ENCODE measurements around the gene CELF2.

The CELF2 gene

GRCh38 chr10:11023009-11023953 lies 5.6 kb downstream of the CELF2 start:
- Histone ChIP-seq H3K4me2 (ENCODE audit: insufficient read depth, low read length, poor library complexity, severe bottlenecking) (no peak overlapping the region), H2AK5ac (ENCODE audit: low read depth, low read length) (no peak overlapping the region), H3K23ac (ENCODE audit: low read depth, low read length, poor library complexity) (no peak overlapping the region), H2BK15ac (ENCODE audit: low read length) (no peak overlapping the region), H3K4me3 (ENCODE audit: low read length in 2 of 2) (no peak overlapping the region), H2BK5ac (ENCODE audit: low read length) (no peak overlapping the region), H2BK120ac (ENCODE audit: low read depth, low read length) (no peak overlapping the region), H3K79me1 (ENCODE audit: low read depth, low read length) (no peaks in the 10 kb centered on the region), H4K91ac (ENCODE audit: low read depth, low read length, poor library complexity) (no peak overlapping the region), H3K9ac (ENCODE audit: low read depth, low read length, poor library complexity) (no peak overlapping the region), H3K14ac (ENCODE audit: low read length) (no peak overlapping the region), H3K27me3 (ENCODE audit: control insufficient read depth in 3 of 3, insufficient read depth in 3 of 3, low read depth in 1 of 3, low read length in 3 of 3) (peaks cover 0 to 9% (median 0%) of the 10 kb centered on the region in 3 experiments), H3K27ac (replicated peaks; ENCODE audit: low read length) (no peak overlapping the region), H3K4ac (ENCODE audit: low read length) (no peak overlapping the region), H4K8ac (ENCODE audit: low read depth, low read length) (no peak overlapping the region), H2BK12ac (ENCODE audit: low read length) (no peak overlapping the region), H3K36me3 (replicated peaks in 1 of 2; ENCODE audit: control insufficient read depth in 2 of 2, insufficient read depth in 2 of 2, low read length in 2 of 2) (no peaks in the 10 kb centered on the region), H3K18ac (ENCODE audit: low read length) (no peak overlapping the region), H3K4me1 (ENCODE audit: control insufficient read depth in 2 of 2, insufficient read depth in 1 of 2, low read depth in 1 of 2, low read length in 2 of 2) (peaks cover 1 to 2% of the 10 kb centered on the region in 2 donors), H3K9me3 (replicated peaks in 1 of 2; ENCODE audit: control insufficient read depth in 2 of 2, insufficient read depth in 1 of 2, low read depth in 1 of 2, low read length in 2 of 2) (no peaks in the 10 kb centered on the region), H2AFZ (ENCODE audit: low read length) (no peak overlapping the region)
- WGBS, 2 donors (ENCODE audit: extremely low coverage in 2 of 2, insufficient read length in 2 of 2, insufficient replicate concordance in 1 of 2), result no CpG with 5 or more reads among the region's 10 CpGs
- DNase-seq (ENCODE audit: low spot score), result no peak

GRCh38 chr10:11024596-11024995 lies 6.9 kb downstream of the CELF2 start:
- Histone ChIP-seq H2BK120ac (ENCODE audit: low read depth, low read length) (no peak overlapping the region), H3K4me2 (ENCODE audit: insufficient read depth, low read length, poor library complexity, severe bottlenecking) (no peak overlapping the region), H3K14ac (ENCODE audit: low read length) (no peak overlapping the region), H4K91ac (ENCODE audit: low read depth, low read length, poor library complexity) (no peak overlapping the region), H3K36me3 (replicated peaks in 1 of 2; ENCODE audit: control insufficient read depth in 2 of 2, insufficient read depth in 2 of 2, low read length in 2 of 2) (no peaks in the 10 kb centered on the region), H2BK15ac (ENCODE audit: low read length) (no peak overlapping the region), H3K4ac (ENCODE audit: low read length) (no peak overlapping the region), H2BK12ac (ENCODE audit: low read length) (no peak overlapping the region), H4K8ac (ENCODE audit: low read depth, low read length) (no peak overlapping the region), H3K27ac (replicated peaks; ENCODE audit: low read length) (no peak overlapping the region), H3K4me1 (ENCODE audit: control insufficient read depth in 2 of 2, insufficient read depth in 1 of 2, low read depth in 1 of 2, low read length in 2 of 2) (peaks cover 0 to 2% of the 10 kb centered on the region in 2 donors), H2BK5ac (ENCODE audit: low read length) (no peak overlapping the region), H3K79me1 (ENCODE audit: low read depth, low read length) (no peaks in the 10 kb centered on the region), H2AK5ac (ENCODE audit: low read depth, low read length) (no peak overlapping the region), H3K27me3 (ENCODE audit: control insufficient read depth in 3 of 3, insufficient read depth in 3 of 3, low read depth in 1 of 3, low read length in 3 of 3) (no peaks in the 10 kb centered on the region), H3K4me3 (ENCODE audit: low read length in 2 of 2) (no peak overlapping the region), H2AFZ (ENCODE audit: low read length) (no peak overlapping the region), H3K9ac (ENCODE audit: low read depth, low read length, poor library complexity) (no peak overlapping the region), H3K23ac (ENCODE audit: low read depth, low read length, poor library complexity) (no peak overlapping the region), H3K18ac (ENCODE audit: low read length) (no peak overlapping the region), H3K9me3 (replicated peaks in 1 of 2; ENCODE audit: control insufficient read depth in 2 of 2, insufficient read depth in 1 of 2, low read depth in 1 of 2, low read length in 2 of 2) (no peaks in the 10 kb centered on the region)
- no CpG with 5 or more reads among the region's 1 CpG for WGBS, 2 donors (ENCODE audit: extremely low coverage in 2 of 2, insufficient read length in 2 of 2, insufficient replicate concordance in 1 of 2)
- DNase-seq (ENCODE audit: low spot score), result no peak

GRCh38 chr10:11025978-11026377 lies 8.3 kb downstream of the CELF2 start:
- no peak overlapping the region for H3K4me2 ChIP-seq (ENCODE audit: insufficient read depth, low read length, poor library complexity, severe bottlenecking)
- no peaks in the 10 kb centered on the region for H3K36me3 ChIP-seq (replicated peaks in 1 of 2; ENCODE audit: control insufficient read depth in 2 of 2, insufficient read depth in 2 of 2, low read length in 2 of 2)
- no peak overlapping the region for H3K23ac ChIP-seq (ENCODE audit: low read depth, low read length, poor library complexity)
- no peak overlapping the region for H3K9ac ChIP-seq (ENCODE audit: low read depth, low read length, poor library complexity)
- no peak overlapping the region for H2BK15ac ChIP-seq (ENCODE audit: low read length)
- no peak overlapping the region for H2BK5ac ChIP-seq (ENCODE audit: low read length)
- no peaks in the 10 kb centered on the region for H3K79me1 ChIP-seq (ENCODE audit: low read depth, low read length)
- no peaks in the 10 kb centered on the region for H3K27me3 ChIP-seq (ENCODE audit: control insufficient read depth in 3 of 3, insufficient read depth in 3 of 3, low read depth in 1 of 3, low read length in 3 of 3)
- H4K8ac ChIP-seq (ENCODE audit: low read depth, low read length), result no peak overlapping the region
- H3K4me1 ChIP-seq (ENCODE audit: control insufficient read depth in 2 of 2, insufficient read depth in 1 of 2, low read depth in 1 of 2, low read length in 2 of 2), result peaks cover 0 to 2% of the 10 kb centered on the region in 2 donors
- H2BK12ac ChIP-seq (ENCODE audit: low read length), result no peak overlapping the region
- H3K4me3 ChIP-seq (ENCODE audit: low read length in 2 of 2), result no peak overlapping the region
- no peak overlapping the region for H3K27ac ChIP-seq (replicated peaks; ENCODE audit: low read length)
- H3K9me3 ChIP-seq (replicated peaks in 1 of 2; ENCODE audit: control insufficient read depth in 2 of 2, insufficient read depth in 1 of 2, low read depth in 1 of 2, low read length in 2 of 2), result no peaks in the 10 kb centered on the region
- DNase-seq (ENCODE audit: low spot score), result no peak
- H3K14ac ChIP-seq (ENCODE audit: low read length), result no peak overlapping the region
- no peak overlapping the region for H2AK5ac ChIP-seq (ENCODE audit: low read depth, low read length)
- H3K18ac ChIP-seq (ENCODE audit: low read length), result no peak overlapping the region
- H4K91ac ChIP-seq (ENCODE audit: low read depth, low read length, poor library complexity), result no peak overlapping the region
- H2BK120ac ChIP-seq (ENCODE audit: low read depth, low read length), result no peak overlapping the region
- no peak overlapping the region for H3K4ac ChIP-seq (ENCODE audit: low read length)
- no peak overlapping the region for H2AFZ ChIP-seq (ENCODE audit: low read length)
- WGBS, 2 donors (ENCODE audit: extremely low coverage in 2 of 2, insufficient read length in 2 of 2, insufficient replicate concordance in 1 of 2), result no CpG with 5 or more reads among the region's 7 CpGs

GRCh38 chr10:11026773-11027172 lies 9.1 kb downstream of the CELF2 start:
- no CpG with 5 or more reads among the region's 7 CpGs for WGBS, 2 donors (ENCODE audit: extremely low coverage in 2 of 2, insufficient read length in 2 of 2, insufficient replicate concordance in 1 of 2)
- Histone ChIP-seq H3K9ac (ENCODE audit: low read depth, low read length, poor library complexity) (no peak overlapping the region), H2BK120ac (ENCODE audit: low read depth, low read length) (no peak overlapping the region), H3K4me1 (ENCODE audit: control insufficient read depth in 2 of 2, insufficient read depth in 1 of 2, low read depth in 1 of 2, low read length in 2 of 2) (peaks cover 0 to 2% of the 10 kb centered on the region in 2 donors), H3K23ac (ENCODE audit: low read depth, low read length, poor library complexity) (no peak overlapping the region), H2AFZ (ENCODE audit: low read length) (no peak overlapping the region), H3K18ac (ENCODE audit: low read length) (no peak overlapping the region), H3K79me1 (ENCODE audit: low read depth, low read length) (no peaks in the 10 kb centered on the region), H2BK12ac (ENCODE audit: low read length) (no peak overlapping the region), H3K4me3 (ENCODE audit: low read length in 2 of 2) (no peak overlapping the region), H2BK15ac (ENCODE audit: low read length) (no peak overlapping the region), H3K9me3 (replicated peaks in 1 of 2; ENCODE audit: control insufficient read depth in 2 of 2, insufficient read depth in 1 of 2, low read depth in 1 of 2, low read length in 2 of 2) (no peaks in the 10 kb centered on the region), H3K4ac (ENCODE audit: low read length) (no peak overlapping the region), H3K14ac (ENCODE audit: low read length) (no peak overlapping the region), H2AK5ac (ENCODE audit: low read depth, low read length) (no peak overlapping the region), H3K27me3 (ENCODE audit: control insufficient read depth in 3 of 3, insufficient read depth in 3 of 3, low read depth in 1 of 3, low read length in 3 of 3) (no peaks in the 10 kb centered on the region), H4K91ac (ENCODE audit: low read depth, low read length, poor library complexity) (no peak overlapping the region), H2BK5ac (ENCODE audit: low read length) (no peak overlapping the region), H4K8ac (ENCODE audit: low read depth, low read length) (no peak overlapping the region), H3K36me3 (replicated peaks in 1 of 2; ENCODE audit: control insufficient read depth in 2 of 2, insufficient read depth in 2 of 2, low read length in 2 of 2) (no peaks in the 10 kb centered on the region), H3K27ac (replicated peaks; ENCODE audit: low read length) (no peak overlapping the region), H3K4me2 (ENCODE audit: insufficient read depth, low read length, poor library complexity, severe bottlenecking) (no peak overlapping the region)
- DNase-seq (ENCODE audit: low spot score), result no peak
